GM18519 (cell line): ENCODE data around the gene PADI4.

Experiments used
- ATAC-seq: cut with Tn5 transposase; IDR thresholded peaks from one replicate; pipeline ENCODE4 v1.9.1; 2021; ENCODE audit warnings: mild to moderate bottlenecking, moderate library complexity; ENCODE audit not compliant: unreplicated experiment, low FRiP score

Gene PADI4

GRCh38 chr1:17412093-17412870 lies 104.3 kb downstream of the PADI4 start:
- no peak for ATAC-seq
